Kidney epithelial cell (primary cell): ENCODE data around the gene CACNB2. TPM values are rescaled to one million over a fixed set of nuclear protein-coding genes. Genes with fewer than 3 reads are reported as not detected.

Experiments used
- DNase-seq: peaks from one replicate; pipeline ENCODE4 v3.0.0-alpha.2; 2010; ENCODE audit warnings: low read depth
- H3K27me3 ChIP-seq: 2 replicates; pipeline ENCODE4 v1.6.0; 2011; ENCODE audit warnings: low read length; ENCODE audit not compliant: control insufficient read depth, insufficient read depth
- H3K36me3 ChIP-seq: 2 replicates; pipeline ENCODE4 v1.5.1; 2011; ENCODE audit warnings: low read length; ENCODE audit not compliant: control insufficient read depth, insufficient read depth
- H3K4me3 ChIP-seq: 2 replicates; pipeline ENCODE4 v1.5.1; 2011; ENCODE audit warnings: low read depth, mild to moderate bottlenecking, control low read depth, low read length
- total RNA-seq: library from RNA; depleted of rRNA; stranded (reverse); fragments of >200 nt; gene quantifications from 2 replicates; pipeline ENCODE4 v1.2.3, GENCODE V29; 2015
- TF ChIP-seq, protein P1 (sequence below): IDR thresholded peaks from 2 replicates; pipeline ENCODE4 v1.5.1; 2011; ENCODE audit warnings: mild to moderate bottlenecking, moderate library complexity, low read length, control low read depth, inconsistent platforms; ENCODE audit not compliant: insufficient read depth, poor library complexity, severe bottlenecking

Gene CACNB2
- total RNA-seq, 1 donor from 2014 or later = 0.04 TPM

- no peak overlapping the region for H3K4me3 ChIP-seq
- H3K27me3 ChIP-seq = no peaks in the 10 kb centered on the region
- TF ChIP-seq, protein P1, sequence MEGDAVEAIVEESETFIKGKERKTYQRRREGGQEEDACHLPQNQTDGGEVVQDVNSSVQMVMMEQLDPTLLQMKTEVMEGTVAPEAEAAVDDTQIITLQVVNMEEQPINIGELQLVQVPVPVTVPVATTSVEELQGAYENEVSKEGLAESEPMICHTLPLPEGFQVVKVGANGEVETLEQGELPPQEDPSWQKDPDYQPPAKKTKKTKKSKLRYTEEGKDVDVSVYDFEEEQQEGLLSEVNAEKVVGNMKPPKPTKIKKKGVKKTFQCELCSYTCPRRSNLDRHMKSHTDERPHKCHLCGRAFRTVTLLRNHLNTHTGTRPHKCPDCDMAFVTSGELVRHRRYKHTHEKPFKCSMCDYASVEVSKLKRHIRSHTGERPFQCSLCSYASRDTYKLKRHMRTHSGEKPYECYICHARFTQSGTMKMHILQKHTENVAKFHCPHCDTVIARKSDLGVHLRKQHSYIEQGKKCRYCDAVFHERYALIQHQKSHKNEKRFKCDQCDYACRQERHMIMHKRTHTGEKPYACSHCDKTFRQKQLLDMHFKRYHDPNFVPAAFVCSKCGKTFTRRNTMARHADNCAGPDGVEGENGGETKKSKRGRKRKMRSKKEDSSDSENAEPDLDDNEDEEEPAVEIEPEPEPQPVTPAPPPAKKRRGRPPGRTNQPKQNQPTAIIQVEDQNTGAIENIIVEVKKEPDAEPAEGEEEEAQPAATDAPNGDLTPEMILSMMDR = no peak
- DNase-seq = no peak
- H3K36me3 ChIP-seq = no peaks in the 10 kb centered on the region
These were observed 416.4 kb downstream of the CACNB2 start for GRCh38 chr10:18556522-18557147.

DNA sequence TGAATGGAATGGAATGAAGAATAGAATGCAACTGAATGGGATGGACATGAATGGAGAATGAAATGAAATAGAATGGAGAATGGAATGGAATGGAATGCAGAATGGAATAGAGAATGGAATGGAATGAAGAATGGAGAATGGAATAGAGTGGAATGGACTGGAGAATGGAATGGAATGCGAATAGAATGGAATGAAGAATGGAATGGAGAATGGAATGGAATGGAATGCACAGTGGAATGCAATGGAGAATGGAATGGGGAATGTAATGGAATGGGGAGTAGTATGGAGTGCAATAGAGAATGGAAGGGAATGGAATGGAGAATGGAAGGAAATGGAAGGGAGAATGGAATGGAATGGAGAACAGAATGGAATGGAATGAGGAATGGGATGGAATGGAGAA lies 417.7 kb downstream of the CACNB2 start:
- Histone ChIP-seq H3K4me3 (no peak overlapping the region), H3K36me3 (no peaks in the 10 kb centered on the region), H3K27me3 (no peaks in the 10 kb centered on the region)
- DNase-seq = no peak
- TF ChIP-seq, protein P1 = no peak

- no peak for DNase-seq
- TF ChIP-seq, protein P1 = no peak
- H3K36me3 ChIP-seq = no peaks in the 10 kb centered on the region
- H3K27me3 ChIP-seq = no peaks in the 10 kb centered on the region
- no peak overlapping the region for H3K4me3 ChIP-seq
These were observed 421.8 kb downstream of the CACNB2 start for GRCh38 chr10:18561861-18562551.

GRCh38 chr10:18563003-18563726 lies 422.9 kb downstream of the CACNB2 start:
- DNase-seq = no peak

DNA sequence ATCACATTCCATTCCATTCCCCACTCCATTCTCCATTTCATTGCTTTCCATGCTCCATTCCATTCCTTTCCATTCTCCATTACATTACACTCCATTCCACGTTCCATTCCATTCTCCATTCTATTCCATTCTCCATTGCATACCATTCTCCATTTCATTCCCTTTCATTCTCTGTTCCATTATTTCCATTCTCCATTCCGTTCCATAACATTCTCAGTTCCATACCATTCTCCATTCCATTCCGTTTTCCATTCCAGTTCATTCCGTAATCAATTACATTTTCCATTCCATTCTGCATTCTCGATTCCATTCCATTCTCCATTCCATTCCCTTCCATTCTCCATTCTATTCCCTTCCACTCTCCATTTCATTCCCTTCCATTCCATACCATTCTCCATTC lies 424.8 kb downstream of the CACNB2 start:
- H3K36me3 ChIP-seq = no peaks in the 10 kb centered on the region
- no peak overlapping the region for H3K4me3 ChIP-seq
- TF ChIP-seq, protein P1 = no peak
- H3K27me3 ChIP-seq = no peaks in the 10 kb centered on the region
- no peak for DNase-seq

More at GRCh38 chr10:18563003-18563726, 422.9 kb downstream of the CACNB2 start:
- TF ChIP-seq, protein P1 = no peak
- no peaks in the 10 kb centered on the region for H3K27me3 ChIP-seq
- no peak overlapping the region for H3K4me3 ChIP-seq
- H3K36me3 ChIP-seq = no peaks in the 10 kb centered on the region
